HEK293 (cell line): Measurements from ENCODE around the gene WASL.

ENCODE experiments used
- CTCF ChIA-PET: fragments of 350-600 bp; formaldehyde crosslinking; extraction: SDS; loops from one replicate; lab custom pipeline; 2021; ENCODE audit warnings: antibody characterized with exemption; lab: Yijun Ruan, JAX
- POLR2A ChIA-PET: fragments of 300-600 bp; formaldehyde crosslinking; extraction: SDS; loops from one replicate; lab custom pipeline; 2020; ENCODE audit warnings: antibody characterized with exemption, inconsistent platforms; lab: Yijun Ruan, JAX
- H3K27ac ChIP-seq: fragments of 200-500 bp; sonication (Bioruptor generic); 2 replicates; pipeline ENCODE4 v1.5.1; 2014; ENCODE audit warnings: low read depth, low read length, control low read depth, inconsistent platforms; ENCODE audit errors: extremely low read depth
- H3K36me3 ChIP-seq, 2 experiments: fragments of 200-500 bp in 1 of 2; sonication (Bioruptor generic) in 1 of 2; 1 replicate in 1 of 2; 2 replicates in 1 of 2; pipeline ENCODE4 v1.5.1; 2014 to 2017; ENCODE audit warnings: inconsistent platforms in 2 of 2, low read length in 2 of 2; ENCODE audit not compliant: control insufficient read depth in 2 of 2, insufficient read depth in 1 of 2
- H3K4me1 ChIP-seq: fragments of 200-500 bp; sonication (Bioruptor generic); 2 replicates; pipeline ENCODE4 v1.5.1; 2014; ENCODE audit warnings: mild to moderate bottlenecking, low read length, inconsistent platforms; ENCODE audit not compliant: control insufficient read depth, insufficient read depth
- H3K4me3 ChIP-seq: 2 replicates; pipeline ENCODE4 v1.5.1; 2011; ENCODE audit warnings: low read depth, mild to moderate bottlenecking, control low read depth, low read length, moderate library complexity
- H3K9me3 ChIP-seq: fragments of 200-500 bp; sonication (Bioruptor generic); 2 replicates; pipeline ENCODE4 v1.5.1; 2014; ENCODE audit warnings: low read depth, low read length, inconsistent platforms; ENCODE audit not compliant: control insufficient read depth, insufficient read depth
- FEZF1 ChIP-seq: fragments of 450-650 bp; formaldehyde crosslinking; IDR thresholded peaks from 2 replicates; pipeline ENCODE4 v1.5.1; 2016; ENCODE audit warnings: missing biosample characterization, missing genetic modification characterization
- KLF1 ChIP-seq: fragments of 450-650 bp; formaldehyde crosslinking; IDR thresholded peaks from 2 replicates; pipeline ENCODE4 v1.5.1; 2016; ENCODE audit warnings: missing biosample characterization, missing genetic modification characterization
- OSR2 ChIP-seq: fragments of 450-650 bp; formaldehyde crosslinking; IDR thresholded peaks from 2 replicates; pipeline ENCODE4 v1.5.1; 2016; ENCODE audit warnings: missing biosample characterization, missing genetic modification characterization
- PRDM1 ChIP-seq: fragments of 450-650 bp; formaldehyde crosslinking; IDR thresholded peaks from 2 replicates; pipeline ENCODE4; 2016; ENCODE audit warnings: missing biosample characterization, missing genetic modification characterization
- PRDM2 ChIP-seq: fragments of 450-650 bp; formaldehyde crosslinking; IDR thresholded peaks from 2 replicates; pipeline ENCODE4 v1.5.1; 2016; ENCODE audit warnings: missing biosample characterization, missing genetic modification characterization, borderline replicate concordance
- PRDM6 ChIP-seq: fragments of 450-650 bp; formaldehyde crosslinking; IDR thresholded peaks from 2 replicates; pipeline ENCODE4 v1.5.1; 2017; ENCODE audit warnings: missing biosample characterization, missing genetic modification characterization
- TCF7L2 ChIP-seq: IDR thresholded peaks from 2 replicates; pipeline ENCODE4 v1.6.1; 2011; ENCODE audit warnings: low read depth, mild to moderate bottlenecking, inconsistent platforms, low read length, moderate library complexity, borderline replicate concordance
- TSHZ1 ChIP-seq: fragments of 450-650 bp; formaldehyde crosslinking; IDR thresholded peaks from 2 replicates; pipeline ENCODE4 v1.5.1; 2016; ENCODE audit warnings: missing biosample characterization, missing genetic modification characterization, borderline replicate concordance
- YY2 ChIP-seq: fragments of 450-650 bp; formaldehyde crosslinking; IDR thresholded peaks from 2 replicates; pipeline ENCODE4 v1.5.1; 2016; ENCODE audit warnings: missing biosample characterization, missing genetic modification characterization
- ZNF2 ChIP-seq: fragments of 450-650 bp; formaldehyde crosslinking; IDR thresholded peaks from 2 replicates; pipeline ENCODE4 v1.5.1; 2016; ENCODE audit warnings: missing biosample characterization, missing genetic modification characterization
- ZNF23 ChIP-seq: fragments of 450-650 bp; formaldehyde crosslinking; IDR thresholded peaks from 2 replicates; pipeline ENCODE4 v1.5.1; 2016; ENCODE audit warnings: missing biosample characterization, missing genetic modification characterization, borderline replicate concordance
- ZNF473 ChIP-seq: fragments of 450-650 bp; formaldehyde crosslinking; IDR thresholded peaks from 2 replicates; pipeline ENCODE4 v1.5.1; 2017; ENCODE audit warnings: missing biosample characterization, missing genetic modification characterization
- ZNF513 ChIP-seq: fragments of 450-650 bp; IDR thresholded peaks from 2 replicates; pipeline ENCODE4 v1.5.1; 2018; ENCODE audit warnings: missing biosample characterization, missing genetic modification characterization
- ZNF580 ChIP-seq: fragments of 450-650 bp; formaldehyde crosslinking; IDR thresholded peaks from 2 replicates; pipeline ENCODE4 v1.5.1; 2016; ENCODE audit warnings: missing biosample characterization, missing genetic modification characterization
- ZNF670 ChIP-seq: fragments of 450-650 bp; formaldehyde crosslinking; IDR thresholded peaks from 2 replicates; pipeline ENCODE4 v1.5.1; 2016; ENCODE audit warnings: missing biosample characterization, missing genetic modification characterization, low read depth
- ZNF747 ChIP-seq: fragments of 450-650 bp; formaldehyde crosslinking; IDR thresholded peaks from 2 replicates; pipeline ENCODE4 v1.5.1; 2016; ENCODE audit warnings: missing biosample characterization, missing genetic modification characterization

Gene WASL

GRCh38 chr7:123710683-123711082 lies 38.1 kb downstream of the WASL start (continued):
- TF ChIP-seq PRDM2 (tag by site-specific recombination) (no peak), ZNF473 (tag by site-specific recombination) (no peak), ZNF670 (tag by site-specific recombination) (no peak), ZNF747 (no peak), ZNF513 (no peak), KLF1 (tag by site-specific recombination) (no peak), ZNF23 (tag by site-specific recombination) (no peak), YY2 (tag by site-specific recombination) (no peak), ZNF2 (tag by site-specific recombination) (no peak)

- POLR2A ChIA-PET: interaction anchor here (1.6 kb wide), 1 partner anchor 39 kb away, joined by 4 read pairs; the partner anchor contains the start of gene WASL
- H3K9me3 ChIP-seq: no peaks in the 10 kb centered on the region
- H3K27ac ChIP-seq: no peak overlapping the region
- H3K4me3 ChIP-seq: no peak overlapping the region
- H3K4me1 ChIP-seq: peaks cover 10% of the 10 kb centered on the region; the same call in 1 of the 2 replicates
- TF ChIP-seq FEZF1 (tag by site-specific recombination) (peak; percentile 85), OSR2 (tag by site-specific recombination) (peak; percentile 23; the same call in 1 of the 2 replicates), PRDM6 (peak; percentile 73), TCF7L2 (peak; percentile 76; the same call in 1 of the 2 replicates), ZNF580 (tag by site-specific recombination) (no peak), TSHZ1 (no peak), PRDM1 (tag by site-specific recombination) (0 out of 2 replicates have a peak, but pooled peaks have one; percentile 20)
- TF ChIP-seq, all 188 proteins: peak for 5
- CTCF ChIA-PET: interaction anchor here (0.6 to 1.4 kb wide), 3 partner anchors 126 to 163 kb away, joined by 4 to 5 read pairs (median 4); no protein-coding TSS in a partner anchor
- H3K36me3 ChIP-seq: peaks cover 21 to 24% of the 10 kb centered on the region in 2 experiments
Observed at GRCh38 chr7:123709525-123709924, 39.3 kb downstream of the WASL start.
